Glutamatergic neuron (in vitro differentiated cells): ENCODE measurements around the gene RWDD3. TPM values are rescaled to one million over a fixed set of nuclear protein-coding genes. Genes with fewer than 3 reads are reported as not detected.

Experiments
- DNase-seq: peaks from one replicate; pipeline ENCODE4 v3.0.0; 2022
- H3K27ac Mint-ChIP-seq: one replicate; pipeline ENCODE4 v1.8.0; 2020; ENCODE audit warnings: mild to moderate bottlenecking, mixed read lengths, inconsistent platforms; ENCODE audit not compliant: unreplicated experiment
- H3K27me3 Mint-ChIP-seq: one replicate; pipeline ENCODE4 v1.8.0; 2020; ENCODE audit warnings: mild to moderate bottlenecking, moderate library complexity, mixed read lengths, inconsistent platforms; ENCODE audit not compliant: unreplicated experiment
- H3K36me3 Mint-ChIP-seq: one replicate; pipeline ENCODE4 v1.8.0; 2020; ENCODE audit warnings: mild to moderate bottlenecking, mixed read lengths, inconsistent platforms; ENCODE audit not compliant: unreplicated experiment
- H3K4me1 Mint-ChIP-seq: one replicate; pipeline ENCODE4 v1.8.0; 2020; ENCODE audit warnings: mild to moderate bottlenecking, low read depth, mixed read lengths, inconsistent platforms; ENCODE audit not compliant: unreplicated experiment
- H3K4me3 Mint-ChIP-seq: one replicate; pipeline ENCODE4 v1.8.0; 2020; ENCODE audit warnings: mild to moderate bottlenecking, mixed read lengths, inconsistent platforms; ENCODE audit not compliant: unreplicated experiment
- H3K9me3 Mint-ChIP-seq: one replicate; pipeline ENCODE4 v1.8.0; 2020; ENCODE audit warnings: mild to moderate bottlenecking, moderate library complexity, mixed read lengths, inconsistent platforms; ENCODE audit not compliant: unreplicated experiment
- CTCF ChIP-seq: fragments of 200-600 bp; sonication (generic); IDR thresholded peaks from one replicate; pipeline ENCODE4 v1.5.0; 2021; ENCODE audit not compliant: partially characterized antibody, unreplicated experiment
- total RNA-seq: library from RNA; stranded (reverse); fragmentation: NEBNext Ultra II Directional; extraction: Animal tissue kit (Norgen Biotek cat#: 25700); gene quantifications from one replicate; pipeline ENCODE4 v1.2.1, GENCODE V29; 2021; ENCODE audit not compliant: unreplicated experiment

The RWDD3 gene
- total RNA-seq, 1 donor from 2014 or later = 17.5 TPM

- H3K4me1 Mint-ChIP-seq = peaks cover 1% of the 10 kb centered on the region
- DNase-seq = no peak
- no peaks in the 10 kb centered on the region for H3K36me3 Mint-ChIP-seq
- peaks cover 2% of the 10 kb centered on the region for H3K27me3 Mint-ChIP-seq
- no peak for TF ChIP-seq CTCF
- H3K27ac Mint-ChIP-seq = no peak overlapping the region
- H3K4me3 Mint-ChIP-seq = no peak overlapping the region
- peaks cover 2% of the 10 kb centered on the region for H3K9me3 Mint-ChIP-seq
Measured at GRCh38 chr1:95197616-95198252, 36.3 kb upstream of the RWDD3 start.

GRCh38 chr1:95201905-95202304, 32.1 kb upstream of the RWDD3 start:
- Mint-ChIP-seq H3K9me3 (peaks cover 2% of the 10 kb centered on the region), H3K27me3 (peaks cover 2% of the 10 kb centered on the region), H3K27ac (no peak overlapping the region), H3K4me1 (no peaks in the 10 kb centered on the region), H3K4me3 (no peak overlapping the region), H3K36me3 (no peaks in the 10 kb centered on the region)
- DNase-seq = no peak
- no peak for TF ChIP-seq CTCF

GRCh38 chr1:95203908-95204437, 30.0 kb upstream of the RWDD3 start:
- no peaks in the 10 kb centered on the region for H3K36me3 Mint-ChIP-seq
- H3K27ac Mint-ChIP-seq = no peak overlapping the region
- H3K4me3 Mint-ChIP-seq = no peak overlapping the region
- no peaks in the 10 kb centered on the region for H3K4me1 Mint-ChIP-seq
- no peak for DNase-seq
- TF ChIP-seq CTCF = no peak
- H3K9me3 Mint-ChIP-seq = peaks cover 2% of the 10 kb centered on the region
- H3K27me3 Mint-ChIP-seq = peaks cover 2% of the 10 kb centered on the region

- Mint-ChIP-seq H3K27ac (no peak overlapping the region), H3K4me1 (no peaks in the 10 kb centered on the region), H3K27me3 (no peaks in the 10 kb centered on the region), H3K4me3 (no peak overlapping the region), H3K36me3 (no peaks in the 10 kb centered on the region), H3K9me3 (no peaks in the 10 kb centered on the region)
- TF ChIP-seq CTCF = no peak
- no peak for DNase-seq
Measured at GRCh38 chr1:95206514-95206913, 27.5 kb upstream of the RWDD3 start.

GRCh38 chr1:95207223-95207935, 26.6 kb upstream of the RWDD3 start:
- no peak for TF ChIP-seq CTCF
- Mint-ChIP-seq H3K9me3 (no peaks in the 10 kb centered on the region), H3K27ac (no peak overlapping the region), H3K36me3 (no peaks in the 10 kb centered on the region), H3K4me1 (no peaks in the 10 kb centered on the region), H3K4me3 (no peak overlapping the region), H3K27me3 (no peaks in the 10 kb centered on the region)
- no peak for DNase-seq
